Measurements from ENCODE around the gene TIMM44. TPM values are rescaled to one million over a fixed set of nuclear protein-coding genes. Genes with fewer than 3 reads are reported as not detected.
"Not testable (repeated sequence)": the region's sequence is repeated elsewhere in the genome, so short reads cannot be mapped to it uniquely, and the experiment has no call there.

TIMM44 gene
- polyA plus RNA-seq, 1 of the 3 experiments (the other 2 are of a cell fraction), result 49.7 TPM

DNA sequence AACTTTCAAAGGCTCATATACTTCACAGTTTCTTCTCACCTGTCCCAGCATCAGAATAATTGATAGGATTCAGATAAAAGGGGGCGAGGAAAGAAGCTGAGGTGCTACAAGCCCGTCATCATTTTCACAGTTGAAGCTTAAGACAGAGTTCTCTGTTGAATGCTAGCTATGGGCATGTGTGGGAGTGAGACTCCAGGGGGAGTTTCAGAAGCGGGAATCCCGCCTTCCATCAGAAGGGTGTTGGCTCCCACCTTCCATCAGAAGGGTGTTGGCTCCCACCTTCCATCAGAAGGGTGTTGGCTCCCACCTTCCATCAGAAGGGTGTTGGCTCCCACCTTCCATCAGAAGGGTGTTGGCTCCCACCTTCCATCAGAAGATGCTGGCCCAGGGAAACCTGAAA, 17.6 kb upstream of the TIMM44 start:
- WGBS (ENCODE audit: low lambda C conversion rate), result 100% methylated on average over 2 of the region's 4 CpGs
- H3K27me3 ChIP-seq (ENCODE audit: insufficient read depth); H3K9me3 ChIP-seq; H3K4me2 ChIP-seq; DNase-seq; H3K9me2 ChIP-seq; H3F3A ChIP-seq (replicated peaks; ENCODE audit: insufficient read depth); H3K4me3 ChIP-seq (ENCODE audit: low read depth in 2 of 2, low read length in 1 of 2); H3K4me1 ChIP-seq (ENCODE audit: control insufficient read depth in 1 of 2, insufficient read depth in 2 of 2, low read depth in 1 of 2, low read length in 1 of 2); H3K27ac ChIP-seq (ENCODE audit: low read depth in 2 of 2, low read length in 1 of 2); H2AFZ ChIP-seq (ENCODE audit: low read depth); H3K79me2 ChIP-seq (ENCODE audit: insufficient read depth); H4K20me1 ChIP-seq (ENCODE audit: insufficient read depth); H3K9ac ChIP-seq: not testable (repeated sequence)
- peaks cover 18 to 68% of the 10 kb centered on the region in 2 experiments for H3K36me3 ChIP-seq (replicated peaks in 1 of 2; ENCODE audit: control insufficient read depth in 1 of 2, insufficient read depth in 2 of 2, low read length in 1 of 2)
- CTCF ChIA-PET, result interaction anchor here (1.4 to 1.7 kb wide), 3 partner anchors 10 to 41 kb away, joined by 4 to 15 read pairs (median 11); no protein-coding TSS in a partner anchor
- POLR2A ChIA-PET, result interaction anchor here (1.3 kb wide), 1 partner anchor 17 kb away, joined by 4 read pairs; the partner anchor contains the start of gene TIMM44

DNA sequence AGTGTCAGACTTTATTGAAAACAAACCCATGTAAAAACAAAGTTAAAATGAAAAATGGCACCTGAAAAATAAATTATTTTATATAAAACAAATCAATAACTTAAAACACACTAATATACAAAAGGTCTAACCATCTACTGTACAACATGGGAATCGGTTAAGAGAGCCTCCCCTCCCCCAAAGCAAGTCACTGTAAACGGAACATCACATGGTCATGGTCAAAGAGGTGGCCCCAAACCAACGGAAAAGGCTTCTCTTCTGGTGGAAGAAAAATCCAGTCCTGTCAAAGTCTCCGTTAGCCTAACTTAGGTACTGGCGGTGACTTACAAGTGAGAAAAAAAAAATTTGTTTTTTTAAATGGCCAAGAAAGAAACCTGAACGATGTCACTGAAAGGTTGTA, 15.7 kb upstream of the TIMM44 start:
- 91% methylated on average over 6 of the region's 6 CpGs for WGBS (ENCODE audit: low lambda C conversion rate)
- Histone ChIP-seq H3K4me1 (ENCODE audit: control insufficient read depth in 1 of 2, insufficient read depth in 2 of 2, low read depth in 1 of 2, low read length in 1 of 2) (no peaks in the 10 kb centered on the region), H3K79me2 (ENCODE audit: insufficient read depth) (no peaks in the 10 kb centered on the region), H3K36me3 (replicated peaks in 1 of 2; ENCODE audit: control insufficient read depth in 1 of 2, insufficient read depth in 2 of 2, low read length in 1 of 2) (peaks cover 18 to 53% of the 10 kb centered on the region in 2 experiments), H3K9me3 (no peaks in the 10 kb centered on the region), H3K27ac (ENCODE audit: low read depth in 2 of 2, low read length in 1 of 2) (no peak overlapping the region), H3K27me3 (ENCODE audit: insufficient read depth) (no peaks in the 10 kb centered on the region), H3K4me2 (no peak overlapping the region), H3K9ac (no peak overlapping the region), H2AFZ (ENCODE audit: low read depth) (no peak overlapping the region), H3F3A (replicated peaks; ENCODE audit: insufficient read depth) (peaks cover 5% of the 10 kb centered on the region), H3K9me2 (no peaks in the 10 kb centered on the region), H4K20me1 (ENCODE audit: insufficient read depth) (no peaks in the 10 kb centered on the region), H3K4me3 (ENCODE audit: low read depth in 2 of 2, low read length in 1 of 2) (no peak overlapping the region)
- TF ChIP-seq TEAD4 (IDR thresholded peaks at IDR 0.05; ENCODE audit: borderline replicate concordance, insufficient read depth), result no peak
- TF ChIP-seq, protein P1, sequence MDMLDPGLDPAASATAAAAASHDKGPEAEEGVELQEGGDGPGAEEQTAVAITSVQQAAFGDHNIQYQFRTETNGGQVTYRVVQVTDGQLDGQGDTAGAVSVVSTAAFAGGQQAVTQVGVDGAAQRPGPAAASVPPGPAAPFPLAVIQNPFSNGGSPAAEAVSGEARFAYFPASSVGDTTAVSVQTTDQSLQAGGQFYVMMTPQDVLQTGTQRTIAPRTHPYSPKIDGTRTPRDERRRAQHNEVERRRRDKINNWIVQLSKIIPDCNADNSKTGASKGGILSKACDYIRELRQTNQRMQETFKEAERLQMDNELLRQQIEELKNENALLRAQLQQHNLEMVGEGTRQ (IDR thresholded peaks at IDR 0.05; ENCODE audit: borderline replicate concordance, low read depth, low read length), result no peak
- ChIA-PET CTCF (interaction anchor here (0.5 to 1.7 kb wide), 3 partner anchors 42 to 295 kb away, joined by 3 to 5 read pairs (median 3); no protein-coding TSS in a partner anchor), POLR2A (no interaction called here)
- DNase-seq, result no peak

DNA sequence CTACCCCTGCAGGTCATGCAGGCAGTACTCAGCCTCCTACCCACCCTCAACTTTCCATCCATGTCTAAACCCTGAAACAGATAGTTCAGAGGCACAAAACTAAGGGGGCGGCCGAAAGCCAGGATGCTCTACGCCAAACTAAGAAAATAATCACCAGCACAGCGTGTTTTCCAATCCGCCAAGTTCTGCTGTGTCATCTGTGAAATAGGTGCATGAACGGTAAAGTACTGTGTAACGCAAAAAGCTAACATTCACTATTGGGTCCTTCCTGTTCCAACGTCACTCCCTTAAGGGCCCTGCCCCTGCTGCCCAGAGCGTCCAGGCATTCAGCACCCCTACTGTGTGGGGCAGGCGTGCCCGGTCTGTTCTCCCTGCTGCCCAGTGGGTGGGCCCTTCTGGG, 12.2 kb upstream of the TIMM44 start:
- CTCF ChIA-PET, result interaction anchor here (1.0 kb wide), 1 partner anchor 15 kb away, joined by 4 read pairs; no protein-coding TSS in a partner anchor

More for the DNA sequence above, 12.2 kb upstream of the TIMM44 start:
- Histone ChIP-seq H2AFZ (ENCODE audit: low read depth) (no peak overlapping the region), H3K4me2 (no peak overlapping the region), H3K27ac (ENCODE audit: low read depth in 2 of 2, low read length in 1 of 2) (no peak overlapping the region), H3K9ac (no peak overlapping the region), H3K36me3 (replicated peaks in 1 of 2; ENCODE audit: control insufficient read depth in 1 of 2, insufficient read depth in 2 of 2, low read length in 1 of 2) (peaks cover 7 to 18% of the 10 kb centered on the region in 2 experiments), H3K4me3 (ENCODE audit: low read depth in 2 of 2, low read length in 1 of 2) (no peak overlapping the region), H3K4me1 (ENCODE audit: control insufficient read depth in 1 of 2, insufficient read depth in 2 of 2, low read depth in 1 of 2, low read length in 1 of 2) (no peaks in the 10 kb centered on the region; a peak in 1 of 4 replicates), H3K27me3 (ENCODE audit: insufficient read depth) (no peaks in the 10 kb centered on the region), H4K20me1 (ENCODE audit: insufficient read depth) (no peaks in the 10 kb centered on the region), H3K9me3 (no peaks in the 10 kb centered on the region), H3K79me2 (ENCODE audit: insufficient read depth) (no peaks in the 10 kb centered on the region), H3K9me2 (no peaks in the 10 kb centered on the region), H3F3A (replicated peaks; ENCODE audit: insufficient read depth) (no peaks in the 10 kb centered on the region)
- TF ChIP-seq EZH2phosphoT487 (IDR thresholded peaks at IDR 0.05; ENCODE audit: borderline replicate concordance, low read depth) (no peak), RCOR1 (IDR thresholded peaks at IDR 0.05; ENCODE audit: low read length) (no peak), RFX5 (IDR thresholded peaks at IDR 0.05; ENCODE audit: low read length) (no peak), CHD2 (IDR thresholded peaks at IDR 0.05; ENCODE audit: low read length, partially characterized antibody) (no peak), FOXJ3 (CRISPR knock-in tag; IDR thresholded peaks at IDR 0.05) (no peak), NFIC (IDR thresholded peaks at IDR 0.05; ENCODE audit: borderline replicate concordance) (no peak), JUND (IDR thresholded peaks at IDR 0.05) (no peak), SIN3A (IDR thresholded peaks at IDR 0.05; ENCODE audit: borderline replicate concordance, low read depth, low read length) (no peak), SMC3 (IDR thresholded peaks at IDR 0.05; ENCODE audit: low read depth, low read length) (no peak), RAD21 (IDR thresholded peaks at IDR 0.05; ENCODE audit: low read length) (no peak), FOSL2 (IDR thresholded peaks at IDR 0.05; ENCODE audit: borderline replicate concordance, low read depth) (no peak), YY1 (IDR thresholded peaks at IDR 0.05; ENCODE audit: low read depth) (no peak)
- TF ChIP-seq, protein P1 (IDR thresholded peaks at IDR 0.05; ENCODE audit: borderline replicate concordance, low read depth, low read length), result no peak
- TF ChIP-seq, protein P2, sequence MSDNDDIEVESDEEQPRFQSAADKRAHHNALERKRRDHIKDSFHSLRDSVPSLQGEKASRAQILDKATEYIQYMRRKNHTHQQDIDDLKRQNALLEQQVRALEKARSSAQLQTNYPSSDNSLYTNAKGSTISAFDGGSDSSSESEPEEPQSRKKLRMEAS (IDR thresholded peaks at IDR 0.05; ENCODE audit: low read depth), result no peak
- DNase-seq, result no peak
- 94% methylated on average over 11 of the region's 11 CpGs for WGBS (ENCODE audit: low lambda C conversion rate)
- POLR2A ChIA-PET, result no interaction called here

Data from SK-N-SH (cell line).